GM12878 (cell line): ENCODE measurements around the gene FBLN1. TPM values are rescaled to one million over a fixed set of nuclear protein-coding genes. Genes with fewer than 3 reads are reported as not detected.

ENCODE experiments used
- ATAC-seq: fragments of 200-7000 bp; cut with Tn5 transposase; 3 replicates; pipeline ENCODE4 v1.9.1; 2020; ENCODE audit warnings: mild to moderate bottlenecking, moderate library complexity
- BruUV-seq: library from RNA; stranded (reverse); fragments of 400-500 nt; replicated peaks from 2 replicates; lab custom pipeline; 2021; lab: Mats Ljungman, UMichigan
- CTCF ChIA-PET: fragments of 300-600 bp; sonication (Branson Sonifier 250); formaldehyde crosslinking; extraction: SDS; loops from one replicate; lab custom pipeline; 2021; ENCODE audit warnings: inconsistent platforms; lab: Yijun Ruan, JAX
- POLR2A ChIA-PET: fragments of 350-600 bp; formaldehyde crosslinking; extraction: SDS; loops from one replicate; lab custom pipeline; 2021; ENCODE audit warnings: inconsistent platforms; lab: Charles Lee
- RAD21 ChIA-PET: fragments of 300-600 bp; sonication (Branson Sonifier 250); formaldehyde crosslinking; loops from one replicate; lab custom pipeline; 2023; ENCODE audit warnings: antibody characterized with exemption; ENCODE audit not compliant: unreplicated experiment; lab: Charles Lee
- SMC1A ChIA-PET: fragments of 300-600 bp; sonication (Branson Sonifier 250); formaldehyde crosslinking; loops from one replicate; lab custom pipeline; 2023; ENCODE audit not compliant: unreplicated experiment, uncharacterized antibody; lab: Charles Lee
- DNase-seq: peaks from one replicate; pipeline ENCODE4 v3.0.0-alpha.2; 2011; ENCODE audit warnings: low read depth, low spot score
- FAIRE-seq: peaks from 3 replicates; lab custom pipeline; 2011; peaks lifted over from hg19 to GRCh38; lab: Jason Lieb, UNC
- H2AFZ ChIP-seq: 2 replicates; pipeline ENCODE4 v1.6.0; 2011; ENCODE audit warnings: low read depth, low read length, control low read depth; ENCODE audit not compliant: control insufficient read depth
- H3K27ac ChIP-seq: 2 replicates; pipeline ENCODE4 v1.5.1; 2011; ENCODE audit warnings: control low read depth; ENCODE audit not compliant: control insufficient read depth, insufficient read depth
- H3K27me3 ChIP-seq, 2 experiments: replicated peaks in 1 of 2; 2 replicates each; pipeline versions ENCODE4 v1.6.0 to v1.6.1; 2011; ENCODE audit warnings: low read length in 1 of 2; ENCODE audit not compliant: control insufficient read depth in 2 of 2, insufficient read depth in 2 of 2
- H3K36me3 ChIP-seq, 2 experiments: 2 replicates each; pipeline ENCODE4 v1.5.1; 2011; ENCODE audit warnings: low read length in 1 of 2; ENCODE audit not compliant: control insufficient read depth in 2 of 2, insufficient read depth in 2 of 2
- H3K4me1 ChIP-seq: 2 replicates; pipeline ENCODE4 v1.6.1; 2011; ENCODE audit warnings: mild to moderate bottlenecking, low read length, moderate library complexity, mixed read lengths; ENCODE audit not compliant: control insufficient read depth, insufficient read depth
- H3K4me2 ChIP-seq: 2 replicates; pipeline ENCODE4 v1.6.0; 2011; ENCODE audit warnings: control low read depth; ENCODE audit not compliant: control insufficient read depth, insufficient read depth
- H3K4me3 ChIP-seq: fragments of 200-600 bp; sonication (generic); 2 replicates; pipeline ENCODE4 v1.5.1; 2016
- H3K79me2 ChIP-seq: 2 replicates; pipeline ENCODE4 v1.6.0; 2011; ENCODE audit warnings: low read length; ENCODE audit not compliant: control insufficient read depth, insufficient read depth
- H3K9ac ChIP-seq: 2 replicates; pipeline ENCODE4 v1.8.0; 2011; ENCODE audit warnings: low read length, control low read depth, mixed read lengths; ENCODE audit not compliant: control insufficient read depth, insufficient read depth
- H3K9me3 ChIP-seq: replicated peaks from 3 replicates; pipeline ENCODE4 v1.5.1; 2011; ENCODE audit warnings: mild to moderate bottlenecking, low read length; ENCODE audit not compliant: control insufficient read depth, insufficient read depth
- H4K20me1 ChIP-seq: 2 replicates; pipeline ENCODE4 v1.6.0; 2011; ENCODE audit not compliant: control insufficient read depth, insufficient read depth
- CREB1 ChIP-seq: IDR thresholded peaks from 2 replicates; pipeline ENCODE4 v1.6.1; 2012; ENCODE audit warnings: low read depth, mild to moderate bottlenecking, inconsistent platforms
- REST ChIP-seq: IDR thresholded peaks from 2 replicates; pipeline ENCODE4 v1.6.1; 2012; ENCODE audit warnings: mild to moderate bottlenecking, low read depth, low read length
- WGBS: methylation state at CpG from one replicate; pipeline ENCODE4 v1.1.6; 2016; ENCODE audit warnings: low lambda C conversion rate; ENCODE audit not compliant: insufficient replicate concordance, insufficient coverage; ENCODE audit errors: missing lambda C conversion rate; 5-methylcytosine and 5-hydroxymethylcytosine counted together
- in situ Hi-C: fragments of 300-500 bp; cut with MboI; formaldehyde crosslinking; loops from 9 replicates; pipeline ENCODE4 v1.14.3; 2018; ENCODE audit warnings: mixed read lengths
- intact Hi-C: fragments of 100-400 bp; cut with micrococcal nuclease; formaldehyde crosslinking; loops from one replicate; pipeline ENCODE4 v1.14.2; 2022; ENCODE audit not compliant: unreplicated experiment
- polyA plus RNA-seq, 11 experiments: library from polyadenylated mRNA; depleted of rRNA in 4 of 11; unstranded in 6 of 11; stranded (reverse) in 5 of 11; fragments of >200 nt; fragmentation: Nextera tagmentation in 4 of 11; fragmentation: Illumina TruSeq in 1 of 11; extraction: Ambion mirVana in 4 of 11; extraction: Trizol in 1 of 11; gene quantifications; 1 replicate in 1 of 11; 2 replicates in 10 of 11; pipeline versions ENCODE4 v1.2.1 to v1.2.3, GENCODE V29; 2011 to 2016; ENCODE audit warnings: inconsistent platforms in 2 of 11, missing spikeins in 2 of 11, low read depth in 1 of 11
- total RNA-seq, 4 experiments: library from RNA; depleted of rRNA in 3 of 4; stranded (reverse); fragments of >200 nt in 3 of 4; fragmentation: Illumina TruSeq in 1 of 4; extraction: Trizol in 1 of 4; gene quantifications; 2 replicates each; pipeline versions ENCODE4 v1.2.1 to v1.2.3, GENCODE V29; 2013 to 2021
- TF ChIP-seq, protein P1 (sequence below): IDR thresholded peaks from 2 replicates; pipeline ENCODE4 v1.6.1; 2011; ENCODE audit warnings: borderline replicate concordance, low read depth, mild to moderate bottlenecking, moderate library complexity, mixed read lengths, low read length; ENCODE audit not compliant: insufficient read depth; ENCODE audit errors: extremely low read length
- TF ChIP-seq, protein P2 (sequence below): fragments of 450-650 bp; IDR thresholded peaks from 2 replicates; pipeline ENCODE4 v1.6.1; 2017; ENCODE audit warnings: mild to moderate bottlenecking, moderate library complexity
- TF ChIP-seq, protein P3 (sequence below): fragments of 450-650 bp; IDR thresholded peaks from 2 replicates; pipeline ENCODE4 v1.6.1; 2017; ENCODE audit warnings: antibody characterized with exemption, mild to moderate bottlenecking, moderate library complexity
- TF ChIP-seq, protein P4 (sequence below): fragments of 450-650 bp; formaldehyde crosslinking; IDR thresholded peaks from 2 replicates; pipeline ENCODE4 v1.4.0; 2020; ENCODE audit warnings: mild to moderate bottlenecking, moderate library complexity

The FBLN1 gene
- total and polyA plus RNA-seq, 10 of the 15 experiments (the other 5 are each of a cell fraction or from before 2014, with no cell fraction given), result 0.20 to 0.51 TPM; not detected in 8

- TF ChIP-seq, protein P1, sequence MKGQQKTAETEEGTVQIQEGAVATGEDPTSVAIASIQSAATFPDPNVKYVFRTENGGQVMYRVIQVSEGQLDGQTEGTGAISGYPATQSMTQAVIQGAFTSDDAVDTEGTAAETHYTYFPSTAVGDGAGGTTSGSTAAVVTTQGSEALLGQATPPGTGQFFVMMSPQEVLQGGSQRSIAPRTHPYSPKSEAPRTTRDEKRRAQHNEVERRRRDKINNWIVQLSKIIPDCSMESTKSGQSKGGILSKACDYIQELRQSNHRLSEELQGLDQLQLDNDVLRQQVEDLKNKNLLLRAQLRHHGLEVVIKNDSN, result no peak
- TF ChIP-seq CREB1, result no peak
- no peak for TF ChIP-seq REST
Observed at GRCh38 chr22:45649809-45650208, 147.1 kb downstream of the FBLN1 start (continued).

DNA sequence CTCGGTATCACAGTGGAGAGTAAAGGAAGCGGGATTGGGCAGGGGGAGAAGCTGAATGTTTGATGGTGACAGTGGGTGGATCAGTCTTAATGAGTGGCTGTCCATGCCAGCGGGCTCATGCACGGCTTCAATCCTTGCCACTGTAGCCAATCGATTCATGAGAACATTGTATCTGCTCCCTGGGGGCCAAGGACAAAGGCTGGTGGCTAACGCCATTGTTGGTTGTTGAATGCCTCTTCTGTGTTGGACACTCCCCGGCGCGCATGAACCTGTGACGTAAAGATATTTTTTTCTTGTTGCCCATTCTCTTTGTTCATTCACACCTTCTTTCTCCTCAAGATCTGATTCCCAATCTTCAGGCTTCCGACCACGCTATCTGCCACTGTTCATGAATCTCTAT is 148.0 kb downstream of the FBLN1 start:
- H3K27ac ChIP-seq, result no peak overlapping the region
- ChIA-PET POLR2A (no interaction called here), RAD21 (no interaction called here), SMC1A (no interaction called here), CTCF (no interaction called here)
- no peaks in the 10 kb centered on the region for H3K27me3 ChIP-seq
- 77% methylated on average over 12 of the region's 12 CpGs for WGBS
- H3K79me2 ChIP-seq, result no peaks in the 10 kb centered on the region
- no peaks in the 10 kb centered on the region for H3K36me3 ChIP-seq
- H3K4me2 ChIP-seq, result no peak overlapping the region
- H4K20me1 ChIP-seq, result no peaks in the 10 kb centered on the region
- no peak for DNase-seq
- intact Hi-C loops, result no loop called here
- H3K4me1 ChIP-seq, result no peaks in the 10 kb centered on the region
- FAIRE-seq, result no peak
- in situ Hi-C loops, result no loop called here
- ATAC-seq, result no peak
- no peaks in the 10 kb centered on the region for H3K9me3 ChIP-seq
- H3K4me3 ChIP-seq, result no peak overlapping the region
- BruUV-seq, result no TSS peak
- H2AFZ ChIP-seq, result no peak overlapping the region
- H3K9ac ChIP-seq, result no peak overlapping the region
- TF ChIP-seq, protein P2, sequence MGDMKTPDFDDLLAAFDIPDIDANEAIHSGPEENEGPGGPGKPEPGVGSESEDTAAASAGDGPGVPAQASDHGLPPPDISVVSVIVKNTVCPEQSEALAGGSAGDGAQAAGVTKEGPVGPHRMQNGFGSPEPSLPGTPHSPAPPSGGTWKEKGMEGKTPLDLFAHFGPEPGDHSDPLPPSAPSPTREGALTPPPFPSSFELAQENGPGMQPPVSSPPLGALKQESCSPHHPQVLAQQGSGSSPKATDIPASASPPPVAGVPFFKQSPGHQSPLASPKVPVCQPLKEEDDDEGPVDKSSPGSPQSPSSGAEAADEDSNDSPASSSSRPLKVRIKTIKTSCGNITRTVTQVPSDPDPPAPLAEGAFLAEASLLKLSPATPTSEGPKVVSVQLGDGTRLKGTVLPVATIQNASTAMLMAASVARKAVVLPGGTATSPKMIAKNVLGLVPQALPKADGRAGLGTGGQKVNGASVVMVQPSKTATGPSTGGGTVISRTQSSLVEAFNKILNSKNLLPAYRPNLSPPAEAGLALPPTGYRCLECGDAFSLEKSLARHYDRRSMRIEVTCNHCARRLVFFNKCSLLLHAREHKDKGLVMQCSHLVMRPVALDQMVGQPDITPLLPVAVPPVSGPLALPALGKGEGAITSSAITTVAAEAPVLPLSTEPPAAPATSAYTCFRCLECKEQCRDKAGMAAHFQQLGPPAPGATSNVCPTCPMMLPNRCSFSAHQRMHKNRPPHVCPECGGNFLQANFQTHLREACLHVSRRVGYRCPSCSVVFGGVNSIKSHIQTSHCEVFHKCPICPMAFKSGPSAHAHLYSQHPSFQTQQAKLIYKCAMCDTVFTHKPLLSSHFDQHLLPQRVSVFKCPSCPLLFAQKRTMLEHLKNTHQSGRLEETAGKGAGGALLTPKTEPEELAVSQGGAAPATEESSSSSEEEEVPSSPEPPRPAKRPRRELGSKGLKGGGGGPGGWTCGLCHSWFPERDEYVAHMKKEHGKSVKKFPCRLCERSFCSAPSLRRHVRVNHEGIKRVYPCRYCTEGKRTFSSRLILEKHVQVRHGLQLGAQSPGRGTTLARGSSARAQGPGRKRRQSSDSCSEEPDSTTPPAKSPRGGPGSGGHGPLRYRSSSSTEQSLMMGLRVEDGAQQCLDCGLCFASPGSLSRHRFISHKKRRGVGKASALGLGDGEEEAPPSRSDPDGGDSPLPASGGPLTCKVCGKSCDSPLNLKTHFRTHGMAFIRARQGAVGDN, result no peak
- TF ChIP-seq, protein P3, sequence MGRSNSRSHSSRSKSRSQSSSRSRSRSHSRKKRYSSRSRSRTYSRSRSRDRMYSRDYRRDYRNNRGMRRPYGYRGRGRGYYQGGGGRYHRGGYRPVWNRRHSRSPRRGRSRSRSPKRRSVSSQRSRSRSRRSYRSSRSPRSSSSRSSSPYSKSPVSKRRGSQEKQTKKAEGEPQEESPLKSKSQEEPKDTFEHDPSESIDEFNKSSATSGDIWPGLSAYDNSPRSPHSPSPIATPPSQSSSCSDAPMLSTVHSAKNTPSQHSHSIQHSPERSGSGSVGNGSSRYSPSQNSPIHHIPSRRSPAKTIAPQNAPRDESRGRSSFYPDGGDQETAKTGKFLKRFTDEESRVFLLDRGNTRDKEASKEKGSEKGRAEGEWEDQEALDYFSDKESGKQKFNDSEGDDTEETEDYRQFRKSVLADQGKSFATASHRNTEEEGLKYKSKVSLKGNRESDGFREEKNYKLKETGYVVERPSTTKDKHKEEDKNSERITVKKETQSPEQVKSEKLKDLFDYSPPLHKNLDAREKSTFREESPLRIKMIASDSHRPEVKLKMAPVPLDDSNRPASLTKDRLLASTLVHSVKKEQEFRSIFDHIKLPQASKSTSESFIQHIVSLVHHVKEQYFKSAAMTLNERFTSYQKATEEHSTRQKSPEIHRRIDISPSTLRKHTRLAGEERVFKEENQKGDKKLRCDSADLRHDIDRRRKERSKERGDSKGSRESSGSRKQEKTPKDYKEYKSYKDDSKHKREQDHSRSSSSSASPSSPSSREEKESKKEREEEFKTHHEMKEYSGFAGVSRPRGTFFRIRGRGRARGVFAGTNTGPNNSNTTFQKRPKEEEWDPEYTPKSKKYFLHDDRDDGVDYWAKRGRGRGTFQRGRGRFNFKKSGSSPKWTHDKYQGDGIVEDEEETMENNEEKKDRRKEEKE, result no peak
- TF ChIP-seq, protein P4, sequence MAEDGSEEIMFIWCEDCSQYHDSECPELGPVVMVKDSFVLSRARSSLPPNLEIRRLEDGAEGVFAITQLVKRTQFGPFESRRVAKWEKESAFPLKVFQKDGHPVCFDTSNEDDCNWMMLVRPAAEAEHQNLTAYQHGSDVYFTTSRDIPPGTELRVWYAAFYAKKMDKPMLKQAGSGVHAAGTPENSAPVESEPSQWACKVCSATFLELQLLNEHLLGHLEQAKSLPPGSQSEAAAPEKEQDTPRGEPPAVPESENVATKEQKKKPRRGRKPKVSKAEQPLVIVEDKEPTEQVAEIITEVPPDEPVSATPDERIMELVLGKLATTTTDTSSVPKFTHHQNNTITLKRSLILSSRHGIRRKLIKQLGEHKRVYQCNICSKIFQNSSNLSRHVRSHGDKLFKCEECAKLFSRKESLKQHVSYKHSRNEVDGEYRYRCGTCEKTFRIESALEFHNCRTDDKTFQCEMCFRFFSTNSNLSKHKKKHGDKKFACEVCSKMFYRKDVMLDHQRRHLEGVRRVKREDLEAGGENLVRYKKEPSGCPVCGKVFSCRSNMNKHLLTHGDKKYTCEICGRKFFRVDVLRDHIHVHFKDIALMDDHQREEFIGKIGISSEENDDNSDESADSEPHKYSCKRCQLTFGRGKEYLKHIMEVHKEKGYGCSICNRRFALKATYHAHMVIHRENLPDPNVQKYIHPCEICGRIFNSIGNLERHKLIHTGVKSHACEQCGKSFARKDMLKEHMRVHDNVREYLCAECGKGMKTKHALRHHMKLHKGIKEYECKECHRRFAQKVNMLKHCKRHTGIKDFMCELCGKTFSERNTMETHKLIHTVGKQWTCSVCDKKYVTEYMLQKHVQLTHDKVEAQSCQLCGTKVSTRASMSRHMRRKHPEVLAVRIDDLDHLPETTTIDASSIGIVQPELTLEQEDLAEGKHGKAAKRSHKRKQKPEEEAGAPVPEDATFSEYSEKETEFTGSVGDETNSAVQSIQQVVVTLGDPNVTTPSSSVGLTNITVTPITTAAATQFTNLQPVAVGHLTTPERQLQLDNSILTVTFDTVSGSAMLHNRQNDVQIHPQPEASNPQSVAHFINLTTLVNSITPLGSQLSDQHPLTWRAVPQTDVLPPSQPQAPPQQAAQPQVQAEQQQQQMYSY (CRISPR knock-in tag), result no peak
